Measurements from ENCODE around the gene OTP. TPM values are rescaled to one million over a fixed set of nuclear protein-coding genes. Genes with fewer than 3 reads are reported as not detected.

Gene OTP
- total and polyA plus RNA-seq, 10 of the 15 experiments (the other 5 are each of a cell fraction or from before 2014, with no cell fraction given), result 0.31 to 8.8 (median 2.4) TPM

DNA sequence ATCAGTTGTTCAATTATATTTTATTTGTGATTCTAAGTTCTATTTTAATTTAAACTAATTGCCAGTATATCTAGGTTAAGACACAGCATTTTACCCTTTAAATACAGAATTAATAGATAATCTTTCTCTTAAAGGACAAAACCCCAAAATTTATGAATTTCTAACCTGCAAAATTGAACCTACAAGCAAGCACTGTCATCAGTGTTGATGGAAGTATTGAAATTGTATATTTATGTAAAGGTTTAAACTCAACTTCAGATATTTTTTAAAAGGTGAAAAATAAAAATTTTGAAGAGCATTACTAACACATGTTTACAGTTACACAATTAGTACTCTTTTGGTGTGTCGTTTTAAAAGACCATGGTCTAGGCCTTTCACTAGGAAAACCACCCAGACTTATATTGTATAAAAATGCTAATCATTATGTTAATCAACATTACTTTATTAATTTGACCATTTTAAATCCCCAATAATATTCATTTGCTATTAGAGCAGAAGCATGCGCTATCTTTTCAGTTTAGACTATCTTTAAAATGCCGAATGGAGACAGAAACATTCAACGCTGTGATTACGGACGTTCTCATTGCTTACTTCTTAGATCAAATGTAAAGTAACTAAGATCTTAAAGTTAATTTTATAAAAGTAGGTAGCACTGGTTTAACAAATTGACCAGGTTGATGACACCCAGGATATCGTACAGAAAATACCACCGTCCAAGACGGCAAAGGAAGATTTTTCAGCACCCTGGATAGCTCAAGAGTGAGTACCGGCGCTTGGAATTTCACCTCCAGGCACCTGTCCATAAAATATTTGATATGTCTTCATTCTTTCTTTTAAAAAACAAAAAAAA lies 3.2 kb downstream of the OTP start:
- TF ChIP-seq, protein P1, sequence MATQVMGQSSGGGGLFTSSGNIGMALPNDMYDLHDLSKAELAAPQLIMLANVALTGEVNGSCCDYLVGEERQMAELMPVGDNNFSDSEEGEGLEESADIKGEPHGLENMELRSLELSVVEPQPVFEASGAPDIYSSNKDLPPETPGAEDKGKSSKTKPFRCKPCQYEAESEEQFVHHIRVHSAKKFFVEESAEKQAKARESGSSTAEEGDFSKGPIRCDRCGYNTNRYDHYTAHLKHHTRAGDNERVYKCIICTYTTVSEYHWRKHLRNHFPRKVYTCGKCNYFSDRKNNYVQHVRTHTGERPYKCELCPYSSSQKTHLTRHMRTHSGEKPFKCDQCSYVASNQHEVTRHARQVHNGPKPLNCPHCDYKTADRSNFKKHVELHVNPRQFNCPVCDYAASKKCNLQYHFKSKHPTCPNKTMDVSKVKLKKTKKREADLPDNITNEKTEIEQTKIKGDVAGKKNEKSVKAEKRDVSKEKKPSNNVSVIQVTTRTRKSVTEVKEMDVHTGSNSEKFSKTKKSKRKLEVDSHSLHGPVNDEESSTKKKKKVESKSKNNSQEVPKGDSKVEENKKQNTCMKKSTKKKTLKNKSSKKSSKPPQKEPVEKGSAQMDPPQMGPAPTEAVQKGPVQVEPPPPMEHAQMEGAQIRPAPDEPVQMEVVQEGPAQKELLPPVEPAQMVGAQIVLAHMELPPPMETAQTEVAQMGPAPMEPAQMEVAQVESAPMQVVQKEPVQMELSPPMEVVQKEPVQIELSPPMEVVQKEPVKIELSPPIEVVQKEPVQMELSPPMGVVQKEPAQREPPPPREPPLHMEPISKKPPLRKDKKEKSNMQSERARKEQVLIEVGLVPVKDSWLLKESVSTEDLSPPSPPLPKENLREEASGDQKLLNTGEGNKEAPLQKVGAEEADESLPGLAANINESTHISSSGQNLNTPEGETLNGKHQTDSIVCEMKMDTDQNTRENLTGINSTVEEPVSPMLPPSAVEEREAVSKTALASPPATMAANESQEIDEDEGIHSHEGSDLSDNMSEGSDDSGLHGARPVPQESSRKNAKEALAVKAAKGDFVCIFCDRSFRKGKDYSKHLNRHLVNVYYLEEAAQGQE (IDR thresholded peaks at IDR 0.05; ENCODE audit: low read depth, low read length), result peak; percentile 85
- TF ChIP-seq CREM (IDR thresholded peaks at IDR 0.05; ENCODE audit: low read depth), result no peak
- TF ChIP-seq, protein P2, sequence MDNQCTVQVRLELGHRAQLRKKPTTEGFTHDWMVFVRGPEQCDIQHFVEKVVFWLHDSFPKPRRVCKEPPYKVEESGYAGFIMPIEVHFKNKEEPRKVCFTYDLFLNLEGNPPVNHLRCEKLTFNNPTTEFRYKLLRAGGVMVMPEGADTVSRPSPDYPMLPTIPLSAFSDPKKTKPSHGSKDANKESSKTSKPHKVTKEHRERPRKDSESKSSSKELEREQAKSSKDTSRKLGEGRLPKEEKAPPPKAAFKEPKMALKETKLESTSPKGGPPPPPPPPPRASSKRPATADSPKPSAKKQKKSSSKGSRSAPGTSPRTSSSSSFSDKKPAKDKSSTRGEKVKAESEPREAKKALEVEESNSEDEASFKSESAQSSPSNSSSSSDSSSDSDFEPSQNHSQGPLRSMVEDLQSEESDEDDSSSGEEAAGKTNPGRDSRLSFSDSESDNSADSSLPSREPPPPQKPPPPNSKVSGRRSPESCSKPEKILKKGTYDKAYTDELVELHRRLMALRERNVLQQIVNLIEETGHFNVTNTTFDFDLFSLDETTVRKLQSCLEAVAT (IDR thresholded peaks at IDR 0.05), result peak; percentile 47; the same call in 1 of the 2 replicates
- TF ChIP-seq, protein P3, sequence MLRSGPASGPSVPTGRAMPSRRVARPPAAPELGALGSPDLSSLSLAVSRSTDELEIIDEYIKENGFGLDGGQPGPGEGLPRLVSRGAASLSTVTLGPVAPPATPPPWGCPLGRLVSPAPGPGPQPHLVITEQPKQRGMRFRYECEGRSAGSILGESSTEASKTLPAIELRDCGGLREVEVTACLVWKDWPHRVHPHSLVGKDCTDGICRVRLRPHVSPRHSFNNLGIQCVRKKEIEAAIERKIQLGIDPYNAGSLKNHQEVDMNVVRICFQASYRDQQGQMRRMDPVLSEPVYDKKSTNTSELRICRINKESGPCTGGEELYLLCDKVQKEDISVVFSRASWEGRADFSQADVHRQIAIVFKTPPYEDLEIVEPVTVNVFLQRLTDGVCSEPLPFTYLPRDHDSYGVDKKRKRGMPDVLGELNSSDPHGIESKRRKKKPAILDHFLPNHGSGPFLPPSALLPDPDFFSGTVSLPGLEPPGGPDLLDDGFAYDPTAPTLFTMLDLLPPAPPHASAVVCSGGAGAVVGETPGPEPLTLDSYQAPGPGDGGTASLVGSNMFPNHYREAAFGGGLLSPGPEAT (IDR thresholded peaks at IDR 0.05; ENCODE audit: low read depth), result no peak
- TF ChIP-seq NFIC (IDR thresholded peaks at IDR 0.05; ENCODE audit: low read depth, low read length), result no peak
- no peak for TF ChIP-seq ZNF384 (IDR thresholded peaks at IDR 0.05; ENCODE audit: borderline replicate concordance, low read depth, low read length)
- no peak overlapping the region for H3K4me2 ChIP-seq (ENCODE audit: control insufficient read depth, insufficient read depth)
- CTCF ChIA-PET, result interaction anchor here (1.0 kb wide), 1 partner anchor 74 kb away, joined by 3 read pairs; no protein-coding TSS in a partner anchor
- no peak for FAIRE-seq
- no peak overlapping the region for H3K9ac ChIP-seq (ENCODE audit: control insufficient read depth, insufficient read depth, low read length)
- H3K79me2 ChIP-seq (ENCODE audit: control insufficient read depth, insufficient read depth, low read length), result no peaks in the 10 kb centered on the region
- H3K36me3 ChIP-seq (ENCODE audit: control insufficient read depth in 2 of 2, insufficient read depth in 2 of 2, low read length in 1 of 2), result no peaks in the 10 kb centered on the region
- intact Hi-C loops (cut with micrococcal nuclease; ENCODE audit: unreplicated experiment) (no loop called here), in situ Hi-C loops (cut with MboI) (no loop called here)
- POLR2A ChIA-PET, result interaction anchor here (0.6 to 0.7 kb wide), 3 partner anchors 13 to 605 kb away, joined by 3 to 5 read pairs (median 4); partner anchors contain the start of gene AGGF1
- no peak overlapping the region for H2AFZ ChIP-seq (ENCODE audit: control insufficient read depth, low read depth, low read length)
- SMC1A ChIA-PET (ENCODE audit: uncharacterized antibody, unreplicated experiment), result interaction anchor here (0.6 to 3.1 kb wide), 4 partner anchors 12 to 134 kb away, joined by 3 to 11 read pairs (median 3); no protein-coding TSS in a partner anchor
- DNase-seq (ENCODE audit: low read depth, low spot score), result no peak
- no peak for ATAC-seq
- RAD21 ChIA-PET (ENCODE audit: unreplicated experiment), result interaction anchor here (0.8 to 1.0 kb wide), 2 partner anchors 27 to 461 kb away, joined by 3 read pairs; no protein-coding TSS in a partner anchor
- H4K20me1 ChIP-seq (ENCODE audit: control insufficient read depth, insufficient read depth), result no peaks in the 10 kb centered on the region
- BruUV-seq (replicated peaks), result no TSS peak
- H3K4me3 ChIP-seq, result no peak overlapping the region
- H3K4me1 ChIP-seq (ENCODE audit: control insufficient read depth, insufficient read depth, low read length), result no peaks in the 10 kb centered on the region; the same call in 1 of the 2 replicates
- 50% methylated on average over 11 of the region's 11 CpGs for WGBS (ENCODE audit: insufficient coverage, insufficient replicate concordance, low lambda C conversion rate, missing lambda C conversion rate)
- H3K27me3 ChIP-seq (replicated peaks in 1 of 2; ENCODE audit: control insufficient read depth in 2 of 2, insufficient read depth in 2 of 2, low read length in 1 of 2), result peaks cover 3 to 30% of the 10 kb centered on the region in 2 experiments
- peaks cover 14% of the 10 kb centered on the region for H3K9me3 ChIP-seq (replicated peaks; ENCODE audit: control insufficient read depth, insufficient read depth, low read length)
- no peak overlapping the region for H3K27ac ChIP-seq (ENCODE audit: control insufficient read depth, insufficient read depth)
